ENCODE measurements around the gene APAF1. TPM values are rescaled to one million over a fixed set of nuclear protein-coding genes. Genes with fewer than 3 reads are reported as not detected.

APAF1 gene
- total and polyA plus RNA-seq, 8 donors: 21.1 to 54.4 (median 41.9) TPM

DNA sequence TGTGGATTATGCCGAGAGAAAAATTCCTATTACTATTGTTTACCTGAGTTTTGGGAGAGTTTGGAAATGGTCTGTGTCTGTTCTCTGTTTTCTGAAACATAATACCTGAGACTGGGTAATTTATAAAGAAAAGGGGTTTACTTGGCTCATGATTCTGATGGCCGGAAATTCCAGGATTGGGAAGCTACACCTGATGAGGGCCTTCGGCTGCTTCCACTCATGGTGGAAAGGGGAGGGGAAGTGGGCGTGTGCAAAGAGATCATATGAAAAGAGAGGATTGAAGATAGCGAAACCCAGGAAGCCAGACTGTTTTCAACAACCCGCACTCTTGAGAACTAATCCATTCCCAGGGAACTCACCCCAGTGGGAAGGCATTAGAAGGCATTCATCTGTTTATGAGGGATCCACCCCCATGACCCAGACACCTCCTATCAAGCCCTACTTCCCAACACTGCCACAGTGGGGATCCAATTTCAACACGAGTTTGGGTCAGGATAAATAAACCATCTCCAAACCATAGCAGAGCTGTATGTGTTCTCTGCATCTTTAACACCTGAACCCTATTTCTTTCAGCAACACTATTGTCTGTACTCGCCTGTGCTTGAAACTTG is 51.1 kb downstream of the APAF1 start:
- H3K27ac ChIP-seq: no peak overlapping the region
- ATAC-seq (no peak), DNase-seq (no peak)
- H3K9me3 ChIP-seq: peaks cover 0 to 2% of the 10 kb centered on the region in 2 donors
- H3K4me3 ChIP-seq: no peak overlapping the region
- intact Hi-C loops (cut with DNase I): no loop called here
- peaks cover 0 to 46% of the 10 kb centered on the region in 2 donors for H3K36me3 ChIP-seq
- no peaks in the 10 kb centered on the region for H3K27me3 ChIP-seq
- peaks cover 6 to 15% of the 10 kb centered on the region in 2 donors for H3K4me1 ChIP-seq
- TF ChIP-seq, protein P1, sequence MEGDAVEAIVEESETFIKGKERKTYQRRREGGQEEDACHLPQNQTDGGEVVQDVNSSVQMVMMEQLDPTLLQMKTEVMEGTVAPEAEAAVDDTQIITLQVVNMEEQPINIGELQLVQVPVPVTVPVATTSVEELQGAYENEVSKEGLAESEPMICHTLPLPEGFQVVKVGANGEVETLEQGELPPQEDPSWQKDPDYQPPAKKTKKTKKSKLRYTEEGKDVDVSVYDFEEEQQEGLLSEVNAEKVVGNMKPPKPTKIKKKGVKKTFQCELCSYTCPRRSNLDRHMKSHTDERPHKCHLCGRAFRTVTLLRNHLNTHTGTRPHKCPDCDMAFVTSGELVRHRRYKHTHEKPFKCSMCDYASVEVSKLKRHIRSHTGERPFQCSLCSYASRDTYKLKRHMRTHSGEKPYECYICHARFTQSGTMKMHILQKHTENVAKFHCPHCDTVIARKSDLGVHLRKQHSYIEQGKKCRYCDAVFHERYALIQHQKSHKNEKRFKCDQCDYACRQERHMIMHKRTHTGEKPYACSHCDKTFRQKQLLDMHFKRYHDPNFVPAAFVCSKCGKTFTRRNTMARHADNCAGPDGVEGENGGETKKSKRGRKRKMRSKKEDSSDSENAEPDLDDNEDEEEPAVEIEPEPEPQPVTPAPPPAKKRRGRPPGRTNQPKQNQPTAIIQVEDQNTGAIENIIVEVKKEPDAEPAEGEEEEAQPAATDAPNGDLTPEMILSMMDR (IDR thresholded peaks at IDR 0.05): no peak

DNA sequence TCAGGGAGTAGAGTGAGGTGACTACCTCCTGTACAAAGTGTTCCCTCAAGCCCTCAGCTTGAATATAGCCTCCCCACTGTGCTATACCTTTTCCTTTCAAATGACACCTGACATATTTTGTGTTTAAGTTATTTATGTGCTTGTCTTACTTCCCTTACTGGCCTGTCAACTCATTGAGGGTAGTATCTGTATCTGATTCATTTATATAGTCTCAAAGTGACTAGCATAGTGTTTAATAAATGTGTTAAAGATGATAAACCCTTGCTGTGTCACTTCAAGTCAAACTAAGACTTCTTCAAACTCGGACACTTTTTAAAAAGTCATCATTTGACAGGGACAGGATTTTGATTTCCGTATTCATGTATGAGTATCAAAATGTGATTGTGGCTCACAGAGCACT is 52.1 kb downstream of the APAF1 start:
- H3K36me3 ChIP-seq: peaks cover 0 to 44% of the 10 kb centered on the region in 2 donors
- no peak overlapping the region for H3K4me3 ChIP-seq
- H3K4me1 ChIP-seq: peaks cover 6 to 15% of the 10 kb centered on the region in 2 donors
- no peak for ATAC-seq
- no peak overlapping the region for H3K27ac ChIP-seq
- no peaks in the 10 kb centered on the region for H3K27me3 ChIP-seq
- TF ChIP-seq, protein P1 (IDR thresholded peaks at IDR 0.05): no peak
- DNase-seq: no peak
- H3K9me3 ChIP-seq: peaks cover 0 to 2% of the 10 kb centered on the region in 2 donors
- intact Hi-C loops (cut with DNase I): no loop called here

DNA sequence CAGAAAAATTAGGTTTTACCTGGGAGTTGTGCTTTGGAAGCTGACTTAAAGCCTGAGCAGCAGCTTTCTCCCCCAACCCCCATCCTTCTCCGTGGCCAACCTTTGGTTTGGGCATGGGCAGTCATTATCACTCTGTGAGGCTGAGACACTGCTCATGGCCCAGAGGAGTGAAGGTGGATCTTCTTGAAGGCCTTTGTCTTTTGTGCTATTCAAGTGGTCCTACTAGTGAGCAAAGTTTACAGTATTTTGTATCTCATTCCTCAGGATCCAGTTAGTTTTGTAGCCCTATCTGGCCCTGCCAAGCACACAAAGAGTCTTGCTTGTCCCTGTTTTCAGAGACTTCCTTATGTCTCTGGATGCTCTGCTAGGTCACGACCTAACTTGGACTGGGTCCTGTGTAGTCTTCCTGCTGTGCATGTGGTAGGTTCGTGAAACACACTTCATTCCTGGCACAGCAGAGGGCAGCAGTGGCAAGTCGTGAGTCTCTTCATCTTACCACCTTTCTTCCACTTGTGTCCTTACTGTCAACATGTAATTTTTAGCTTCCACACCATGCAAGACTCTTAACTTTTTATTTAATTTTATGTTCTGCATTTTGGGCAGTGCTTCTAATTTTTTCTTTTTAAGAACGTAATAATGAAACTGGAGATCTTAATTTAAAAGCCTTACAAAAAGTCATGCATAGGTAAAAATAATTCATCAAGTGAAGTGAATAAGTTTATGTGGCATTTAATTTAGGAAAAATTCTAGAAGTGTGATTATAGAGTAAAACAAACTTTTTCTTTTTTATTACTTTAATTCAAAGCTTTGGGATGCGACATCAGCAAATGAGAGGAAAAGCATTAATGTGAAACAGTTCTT is 53.7 kb downstream of the APAF1 start:
- TF ChIP-seq, protein P1 (IDR thresholded peaks at IDR 0.05): peak; percentile 24 to 44
- Histone ChIP-seq H3K4me1 (peaks cover 6 to 15% of the 10 kb centered on the region in 2 donors), H3K9me3 (peaks cover 0 to 2% of the 10 kb centered on the region in 2 donors), H3K4me3 (no peak overlapping the region), H3K36me3 (peaks cover 0 to 46% of the 10 kb centered on the region in 2 donors), H3K27me3 (no peaks in the 10 kb centered on the region), H3K27ac (peak overlapping the region in 1 of 2 donors; percentile 53)
- peak in 3 of 4 donors; percentile 22 to 67 (median 40) for DNase-seq
- ATAC-seq: peak; percentile 95
- intact Hi-C loops (cut with DNase I): no loop called here

DNA sequence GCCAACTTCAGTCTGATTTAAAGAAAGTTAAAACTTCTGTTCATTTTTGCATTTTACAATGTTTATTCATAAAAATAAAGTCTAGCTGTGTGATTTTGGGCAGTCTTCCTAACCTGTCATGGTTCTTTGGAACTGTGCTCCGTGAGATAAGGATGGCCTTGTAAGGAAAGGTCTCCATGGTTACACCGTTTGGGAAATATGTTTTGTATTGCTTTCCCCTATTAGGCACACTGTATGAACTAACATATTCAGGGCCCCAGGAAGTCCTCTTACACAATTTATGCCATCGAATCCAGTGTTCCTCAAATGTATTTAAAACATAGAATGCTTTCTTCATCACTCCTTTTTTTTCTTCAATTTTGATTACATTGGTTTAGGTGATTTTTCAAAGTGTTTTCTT is 54.5 kb downstream of the APAF1 start:
- Histone ChIP-seq H3K27ac (peak overlapping the region in 1 of 2 donors; percentile 53), H3K4me3 (no peak overlapping the region), H3K9me3 (peaks cover 0 to under 1% of the 10 kb centered on the region in 2 donors), H3K27me3 (no peaks in the 10 kb centered on the region), H3K36me3 (peaks cover 0 to 42% of the 10 kb centered on the region in 2 donors), H3K4me1 (peaks cover 6 to 15% of the 10 kb centered on the region in 2 donors)
- intact Hi-C loops (cut with DNase I): no loop called here
- TF ChIP-seq, protein P1 (IDR thresholded peaks at IDR 0.05): no peak
- DNase-seq (peak in 2 of 4 donors; percentile 20 to 57), ATAC-seq (peak; percentile 58)

DNA sequence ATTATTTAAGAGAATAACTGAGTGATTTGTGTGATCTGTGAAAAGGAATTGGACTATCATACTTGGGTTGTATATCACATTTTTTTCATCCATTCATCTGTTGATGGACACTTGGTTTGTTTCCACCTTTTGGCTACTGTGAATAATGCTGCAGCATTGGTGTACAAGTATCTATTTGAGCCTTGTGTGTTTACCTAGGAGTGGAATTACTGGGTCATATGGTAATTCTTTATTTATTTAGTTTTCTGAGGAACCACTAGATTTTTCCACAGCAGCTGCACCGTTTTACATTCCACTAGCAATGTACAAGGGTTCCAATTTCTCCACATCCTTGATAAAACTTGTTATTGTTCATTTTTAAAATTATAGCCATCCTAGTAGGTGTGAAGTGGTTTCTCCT is 56.1 kb downstream of the APAF1 start:
- intact Hi-C loops (cut with DNase I): no loop called here
- TF ChIP-seq, protein P1 (IDR thresholded peaks at IDR 0.05): no peak
- Histone ChIP-seq H3K36me3 (peaks cover 0 to 39% of the 10 kb centered on the region in 2 donors), H3K27me3 (no peaks in the 10 kb centered on the region), H3K9me3 (no peaks in the 10 kb centered on the region), H3K4me1 (peaks cover 6 to 15% of the 10 kb centered on the region in 2 donors), H3K4me3 (no peak overlapping the region), H3K27ac (no peak overlapping the region)
- ATAC-seq (peak; percentile 14), DNase-seq (no peak)
